MV-4-11 (cell line): ENCODE measurements around the gene MTG2.

ENCODE experiments used
- DNase-seq: peaks from one replicate; lab custom pipeline; 2025; lab: John Stamatoyannopoulos, UW

Gene MTG2

GRCh38 chr20:62222266-62222850, 39.5 kb downstream of the MTG2 start:
- DNase-seq = no peak

- no peak for DNase-seq
Observed at GRCh38 chr20:62222972-62223371, 40.1 kb downstream of the MTG2 start.

GRCh38 chr20:62223571-62223970, 40.7 kb downstream of the MTG2 start:
- no peak for DNase-seq

- no peak for DNase-seq
Observed at GRCh38 chr20:62224113-62224855, 41.5 kb downstream of the MTG2 start.

- no peak for DNase-seq
Observed at GRCh38 chr20:62225026-62225425, 42.2 kb downstream of the MTG2 start.

- DNase-seq = no peak
Observed at GRCh38 chr20:62225820-62226635, 43.2 kb downstream of the MTG2 start.

- no peak for DNase-seq
Observed at GRCh38 chr20:62226707-62227590, 44.1 kb downstream of the MTG2 start.

- DNase-seq = no peak
Observed at GRCh38 chr20:62227591-62227976, 44.8 kb downstream of the MTG2 start.

- DNase-seq = no peak
Observed at GRCh38 chr20:62227977-62228958, 45.4 kb downstream of the MTG2 start.

GRCh38 chr20:62228982-62229545, 46.2 kb downstream of the MTG2 start:
- no peak for DNase-seq

- DNase-seq = no peak
Observed at GRCh38 chr20:62229667-62230066, 46.8 kb downstream of the MTG2 start.

- no peak for DNase-seq
Observed at GRCh38 chr20:62230276-62230675, 47.4 kb downstream of the MTG2 start.

- DNase-seq = no peak
Observed at GRCh38 chr20:62230696-62231095, 47.9 kb downstream of the MTG2 start.

GRCh38 chr20:62231292-62231691, 48.5 kb downstream of the MTG2 start:
- no peak for DNase-seq

GRCh38 chr20:62232194-62232593, 49.4 kb downstream of the MTG2 start:
- no peak for DNase-seq

GRCh38 chr20:62232770-62233645, 50.2 kb downstream of the MTG2 start:
- no peak for DNase-seq

- peak; percentile 37 for DNase-seq
Observed at GRCh38 chr20:62233684-62234083, 50.9 kb downstream of the MTG2 start.

GRCh38 chr20:62234339-62234738, 51.5 kb downstream of the MTG2 start:
- no peak for DNase-seq

GRCh38 chr20:62235001-62235776, 52.4 kb downstream of the MTG2 start:
- DNase-seq = no peak
